Measurements from ENCODE around the gene CCL27.
A peak's percentile ranks its signal among the peaks of the same experiment; 100 is the strongest.

Gene CCL27

DNA sequence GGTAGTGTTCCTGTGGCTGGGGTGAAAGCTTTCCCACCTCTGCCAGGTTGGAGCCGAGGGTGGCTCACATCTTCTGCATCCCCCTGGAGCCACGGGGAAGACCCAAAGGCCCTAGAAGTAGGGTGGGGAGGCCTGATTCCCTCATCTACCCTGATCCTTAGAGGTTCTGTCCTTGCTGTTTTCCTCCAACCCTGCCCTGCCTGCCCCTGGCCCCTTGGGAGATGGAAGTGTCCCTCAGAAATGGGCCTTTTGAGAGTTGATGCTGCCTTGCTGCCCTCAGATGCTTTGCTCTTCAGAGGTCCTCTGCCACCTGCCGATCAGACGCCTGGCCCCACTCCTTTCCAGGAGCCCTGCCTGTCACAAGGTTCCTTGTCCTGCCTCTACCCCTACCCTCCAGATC is 22.4 kb upstream of the CCL27 start:
- DNase-seq (ENCODE audit: low read depth) = no peak

DNA sequence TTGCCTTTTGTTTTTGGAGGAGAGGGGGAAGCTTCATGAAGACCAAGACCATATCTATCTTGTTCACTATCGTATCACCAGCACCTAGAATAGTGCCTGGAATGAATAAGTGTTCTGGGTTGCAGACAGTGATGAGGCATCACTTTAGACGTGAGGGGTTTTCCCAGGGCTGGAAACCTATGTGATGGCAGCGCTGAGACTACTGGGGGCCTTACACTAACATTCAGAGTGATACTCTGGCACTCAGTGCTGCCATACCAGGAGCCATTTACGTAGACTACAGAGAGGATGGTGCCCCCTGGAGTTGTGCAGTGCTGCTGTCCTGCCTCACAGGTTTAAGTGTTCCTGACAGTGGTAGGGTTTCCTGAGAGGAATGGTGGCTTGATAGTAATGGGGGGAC is 21.7 kb upstream of the CCL27 start:
- no peak for DNase-seq (ENCODE audit: low read depth)

DNA sequence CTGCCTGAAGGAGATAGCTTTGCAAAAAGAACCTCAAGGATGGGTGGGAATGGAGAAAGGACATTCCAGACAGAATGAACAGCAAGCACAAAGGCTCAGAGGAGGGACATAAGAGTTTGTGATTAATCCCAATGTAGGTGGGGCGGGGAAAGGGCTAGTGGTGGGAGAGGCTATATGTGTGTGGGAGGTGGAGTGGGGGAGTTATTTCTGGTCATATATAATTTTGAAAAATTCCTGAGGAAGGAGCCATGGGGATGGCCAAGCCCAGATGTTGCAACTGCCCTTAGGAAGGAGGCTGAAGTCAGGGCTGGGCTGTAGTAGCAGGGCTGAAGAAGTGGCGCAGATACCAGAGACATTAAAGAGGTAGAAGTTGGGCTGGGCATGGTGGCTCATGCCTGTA is 13.4 kb upstream of the CCL27 start:
- no peak for DNase-seq (ENCODE audit: low read depth)

DNA sequence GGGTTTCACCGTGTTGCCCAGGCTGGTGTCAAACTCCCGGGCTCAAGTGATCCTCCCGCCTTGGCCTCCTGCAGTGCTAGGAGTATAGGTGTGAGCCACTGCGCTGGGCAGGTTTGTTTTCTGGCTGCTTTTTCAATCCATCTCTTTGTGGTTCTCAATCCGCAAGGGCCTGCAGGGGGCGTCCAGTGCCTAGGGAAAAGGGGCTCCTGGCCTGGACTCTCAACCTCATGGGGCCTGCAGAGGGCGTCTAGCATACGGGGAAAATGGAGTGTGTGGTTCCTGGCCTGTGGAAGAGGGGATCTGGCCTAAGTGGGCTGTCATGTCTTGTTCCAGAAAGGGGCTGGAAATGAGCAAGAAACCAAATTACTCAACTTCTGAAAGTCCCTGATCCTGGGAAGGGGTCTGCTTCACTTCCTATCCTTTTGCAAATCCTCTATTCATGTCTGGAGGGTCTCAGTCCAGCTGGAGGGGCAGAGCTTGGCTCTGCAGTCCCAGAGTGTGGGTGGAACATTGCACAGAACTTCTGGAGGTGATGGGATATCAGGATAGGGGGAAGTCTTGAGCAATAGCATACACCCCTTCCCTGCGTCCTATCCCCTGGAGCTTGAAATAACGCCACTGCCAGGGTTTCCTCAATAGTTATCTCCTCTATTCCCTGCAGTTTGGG is 12.7 kb upstream of the CCL27 start:
- DNase-seq (ENCODE audit: low read depth) = peak; percentile 38

DNA sequence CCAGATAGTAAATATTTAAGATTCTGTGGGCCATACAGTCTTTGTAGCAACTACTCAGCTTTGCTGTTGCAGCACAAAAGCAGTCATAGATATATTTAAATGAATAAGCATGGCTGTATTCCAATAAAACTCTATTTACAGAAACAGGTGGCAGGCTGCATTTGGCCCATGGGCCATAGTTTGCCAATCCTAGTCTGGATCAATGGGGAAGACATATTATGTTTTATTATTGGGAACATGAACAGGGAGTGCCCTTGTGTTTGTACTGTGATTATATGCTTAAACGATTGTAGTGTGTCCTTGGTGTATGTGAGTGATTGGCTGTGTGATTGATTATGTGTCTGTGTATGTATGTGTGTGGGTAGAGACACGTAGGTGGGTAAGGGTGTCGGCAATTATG is 12.0 kb upstream of the CCL27 start:
- no peak for DNase-seq (ENCODE audit: low read depth)

DNA sequence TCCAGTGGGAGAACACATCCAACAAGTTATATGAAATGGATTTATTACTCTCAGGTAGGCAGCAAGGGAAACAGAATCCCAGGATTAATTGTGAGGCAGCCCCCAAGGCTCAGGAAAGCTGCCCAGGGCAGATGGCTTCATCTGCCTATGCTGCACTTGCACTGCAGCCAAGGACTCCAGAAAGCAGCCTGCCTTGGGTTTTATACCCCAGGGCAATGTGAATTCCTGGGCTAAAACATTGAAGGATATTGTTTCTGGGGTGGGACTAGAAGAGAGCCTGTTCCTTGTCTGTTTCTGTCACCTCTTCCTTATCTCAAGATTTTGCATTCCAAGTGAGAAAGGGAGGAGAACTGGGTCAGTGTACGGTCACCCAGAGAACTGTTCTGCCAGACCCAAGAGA is 8.8 kb upstream of the CCL27 start:
- no peak for DNase-seq (ENCODE audit: low read depth)

DNA sequence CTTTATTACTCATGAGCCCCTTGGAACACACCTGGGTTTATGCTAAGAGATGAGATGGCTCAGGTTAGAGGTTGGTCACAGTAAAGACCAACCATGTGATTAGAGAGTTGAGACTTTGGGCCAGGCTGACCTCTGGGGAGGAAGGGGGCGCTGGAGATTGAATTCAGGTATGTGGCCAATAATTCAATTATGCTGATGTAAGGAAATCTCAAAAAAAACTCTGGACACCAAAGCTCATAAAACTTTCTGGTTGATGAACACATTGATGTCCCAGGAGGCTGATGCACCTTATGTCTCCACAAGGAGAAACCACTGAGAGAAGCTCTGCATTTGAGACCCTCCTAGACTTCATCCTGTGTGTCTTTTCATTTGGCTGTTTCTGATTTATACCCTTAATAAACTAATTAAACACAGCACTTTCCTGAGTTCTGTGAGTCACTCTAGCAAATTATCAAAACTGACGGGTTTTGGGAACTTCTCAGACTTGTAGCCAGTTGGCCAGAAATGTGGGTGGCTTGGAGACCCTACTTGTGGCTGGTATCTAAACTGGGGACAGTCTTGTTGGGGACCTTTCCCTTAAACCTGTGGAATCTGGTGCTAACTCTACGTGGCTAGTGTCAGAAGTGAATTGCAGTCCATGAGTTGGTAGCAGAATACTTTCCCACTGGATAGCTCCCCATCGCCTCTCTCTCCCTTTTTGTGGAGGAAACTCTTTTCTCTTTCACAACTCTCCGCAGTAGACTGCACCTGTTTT is 7.5 kb upstream of the CCL27 start:
- no peak for DNase-seq (ENCODE audit: low read depth)

DNA sequence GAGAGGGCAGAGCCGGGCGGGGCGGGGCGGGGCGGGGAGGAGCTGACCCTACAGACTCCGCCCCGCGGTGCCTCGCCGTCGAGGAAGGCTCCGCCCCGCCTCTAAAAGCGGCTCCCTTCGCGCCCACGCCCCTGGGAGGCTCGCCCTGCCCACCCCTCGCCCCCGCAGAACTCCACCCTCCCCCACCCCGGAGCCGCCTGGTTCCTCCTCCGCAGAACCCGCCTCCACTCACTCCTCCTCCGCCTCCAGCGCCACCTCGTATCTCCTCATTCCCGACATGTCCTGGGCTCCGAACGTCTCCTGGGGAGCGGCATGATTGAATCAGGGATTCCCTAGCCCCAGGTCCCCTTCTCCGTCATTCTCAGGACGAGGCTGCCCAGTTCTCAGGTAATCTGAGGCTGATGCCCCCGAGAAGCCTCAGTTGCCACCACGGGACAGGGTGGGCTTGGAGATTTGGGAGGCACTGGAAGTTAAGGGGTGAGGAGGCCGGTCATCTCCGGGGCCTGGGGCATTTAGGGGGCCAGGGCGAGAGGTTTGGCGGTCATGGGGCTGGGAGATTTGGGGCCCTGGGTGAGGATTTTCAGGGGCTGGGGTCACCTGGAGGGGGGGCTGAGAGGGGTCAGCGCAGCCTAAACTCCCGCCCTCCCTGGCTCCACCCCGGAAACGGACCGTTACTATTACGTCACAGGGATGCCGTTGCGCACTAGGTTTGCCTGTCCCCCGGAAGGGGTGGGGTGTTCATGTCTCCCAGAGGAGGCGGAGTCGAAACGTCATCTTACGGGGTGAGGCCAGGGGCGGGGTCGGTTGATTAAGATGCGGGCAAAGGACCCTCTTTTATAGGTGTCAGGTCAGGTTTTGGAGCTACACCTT is 3.2 kb upstream of the CCL27 start:
- DNase-seq (ENCODE audit: low read depth) = peak; percentile 86

DNA sequence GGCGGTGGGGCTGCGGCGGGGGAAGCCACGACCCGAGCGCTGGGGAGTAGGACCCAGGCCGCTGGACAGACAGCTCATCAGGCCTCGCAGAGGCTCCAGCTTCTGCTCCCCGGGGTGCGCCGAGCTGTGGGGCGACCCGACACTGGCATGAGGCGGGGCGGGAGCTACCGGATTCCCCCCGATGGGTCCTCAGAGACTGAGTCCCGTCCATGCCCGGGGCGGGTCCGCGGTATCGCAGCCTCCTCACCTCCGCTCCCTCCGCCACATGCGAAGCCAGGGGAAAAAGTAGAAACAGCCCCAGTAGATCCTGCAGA is 2.6 kb upstream of the CCL27 start:
- DNase-seq (ENCODE audit: low read depth) = no peak

DNA sequence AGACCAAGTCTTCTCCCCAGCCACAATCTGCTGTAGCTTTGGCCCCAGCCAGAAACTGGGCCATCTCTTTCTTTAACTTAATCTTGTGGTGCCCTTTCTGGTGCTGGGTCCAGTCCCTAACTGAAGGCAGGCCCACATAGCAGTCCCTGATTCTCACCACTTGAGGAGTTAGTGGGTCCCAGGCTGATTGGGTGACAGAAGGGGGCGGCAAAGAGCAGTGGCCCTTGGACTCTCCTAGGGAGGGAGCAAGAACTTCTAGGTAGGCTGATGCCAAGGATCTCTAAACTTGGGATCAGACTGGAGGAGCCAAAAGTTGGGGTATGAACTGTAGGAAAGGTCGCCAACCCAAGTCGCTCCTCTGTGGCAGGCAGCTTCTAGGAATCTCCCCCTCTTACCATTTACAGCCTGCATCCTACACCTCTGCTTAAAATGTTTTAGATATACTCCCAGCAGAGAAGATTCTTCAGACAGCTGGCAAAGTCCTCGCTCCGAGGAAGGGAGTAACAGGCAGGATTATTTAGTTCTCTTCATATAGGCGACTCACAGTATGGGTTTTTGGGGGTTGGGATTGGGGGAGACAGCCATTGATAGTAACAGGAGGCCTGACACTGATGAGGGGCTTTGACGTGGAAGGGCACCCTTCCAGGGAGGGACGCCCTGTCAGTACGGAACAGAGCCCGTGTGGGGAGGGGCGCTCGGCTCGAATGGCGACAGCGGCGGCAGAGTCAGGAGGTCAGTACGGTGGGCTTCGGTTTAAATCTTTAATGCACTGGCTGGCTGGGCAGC is 2.0 kb upstream of the CCL27 start:
- peak; percentile 56 for DNase-seq (ENCODE audit: low read depth)

DNA sequence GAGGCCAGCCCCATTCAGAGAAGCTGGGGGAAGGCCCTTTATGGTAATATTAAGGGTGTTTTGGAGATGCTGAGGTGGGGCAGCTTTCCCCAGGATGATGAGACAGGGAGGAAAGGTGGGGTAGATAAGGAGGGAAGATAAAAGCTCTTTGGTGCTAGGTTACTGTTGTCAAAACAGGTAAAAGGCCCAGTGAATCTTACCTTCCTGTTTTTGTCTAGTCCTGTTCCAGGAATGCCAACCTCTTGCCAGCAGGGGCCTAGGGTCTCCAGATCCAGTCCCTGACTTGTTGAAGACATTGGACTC is 797 bp upstream of the CCL27 start:
- DNase-seq (ENCODE audit: low read depth) = no peak

DNA sequence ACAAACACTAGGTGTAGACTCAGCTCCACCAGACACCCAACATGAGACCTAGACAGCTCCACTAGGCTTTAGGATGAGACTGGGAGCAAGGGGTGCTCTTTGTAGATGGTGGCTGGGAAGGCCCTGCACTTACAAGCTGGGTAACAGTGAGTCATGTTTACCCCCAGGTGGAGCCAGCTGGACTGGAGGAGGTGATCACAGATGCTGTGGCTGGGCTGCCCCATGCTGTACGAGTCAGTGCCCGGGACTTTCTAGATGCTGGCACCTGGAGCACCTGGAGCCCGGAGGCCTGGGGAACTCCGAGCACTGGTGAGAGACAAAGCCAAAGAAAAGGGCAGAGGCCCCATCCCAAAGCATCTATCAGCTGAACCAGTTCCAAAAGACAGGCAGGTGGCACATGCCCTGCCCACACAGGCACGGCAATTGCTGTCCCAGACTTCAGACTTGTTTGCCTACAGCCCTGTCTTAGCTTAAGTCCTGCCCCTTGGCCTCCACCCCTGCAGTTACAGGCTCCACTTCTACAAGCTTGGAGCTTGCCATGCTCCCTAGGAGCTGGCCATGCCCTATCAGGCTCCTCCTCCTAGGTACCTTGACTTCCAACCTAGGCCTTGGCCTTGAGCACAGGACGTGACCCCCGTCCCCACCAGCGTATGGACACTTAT is 2.7 kb downstream of the CCL27 start:
- DNase-seq (ENCODE audit: low read depth) = no peak

DNA sequence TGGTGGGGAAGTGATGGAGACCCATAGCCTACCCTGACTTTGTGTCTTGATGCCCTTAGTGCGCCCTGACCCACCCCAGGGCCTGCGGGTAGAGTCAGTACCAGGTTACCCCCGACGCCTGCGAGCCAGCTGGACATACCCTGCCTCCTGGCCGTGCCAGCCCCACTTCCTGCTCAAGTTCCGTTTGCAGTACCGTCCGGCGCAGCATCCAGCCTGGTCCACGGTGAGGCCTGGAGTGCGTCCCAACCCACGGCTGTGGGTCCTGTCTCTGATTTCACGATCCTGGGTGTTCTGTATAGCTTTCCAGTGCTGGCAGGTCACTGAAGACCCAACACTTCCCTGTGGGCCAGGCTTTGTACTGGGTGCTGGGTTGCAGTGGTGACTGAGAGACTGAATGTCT is 4.0 kb downstream of the CCL27 start:
- DNase-seq (ENCODE audit: low read depth) = no peak

DNA sequence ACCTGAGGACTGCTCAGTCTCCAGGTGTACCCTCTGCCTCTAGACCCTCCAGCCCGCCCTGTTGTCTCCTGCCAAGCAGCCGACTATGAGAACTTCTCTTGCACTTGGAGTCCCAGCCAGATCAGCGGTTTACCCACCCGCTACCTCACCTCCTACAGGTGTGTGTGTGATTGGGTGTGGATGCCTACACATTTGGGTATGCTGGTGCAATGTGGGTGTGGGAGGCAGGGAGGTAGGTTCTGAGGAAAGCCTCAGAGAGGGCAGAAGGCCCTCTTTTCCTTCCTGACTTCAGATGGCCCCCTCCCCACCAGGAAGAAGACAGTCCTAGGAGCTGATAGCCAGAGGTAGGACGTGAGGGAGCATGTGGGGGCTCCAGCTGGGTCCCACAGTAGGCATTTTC is 5.5 kb downstream of the CCL27 start:
- no peak for DNase-seq (ENCODE audit: low read depth)

DNA sequence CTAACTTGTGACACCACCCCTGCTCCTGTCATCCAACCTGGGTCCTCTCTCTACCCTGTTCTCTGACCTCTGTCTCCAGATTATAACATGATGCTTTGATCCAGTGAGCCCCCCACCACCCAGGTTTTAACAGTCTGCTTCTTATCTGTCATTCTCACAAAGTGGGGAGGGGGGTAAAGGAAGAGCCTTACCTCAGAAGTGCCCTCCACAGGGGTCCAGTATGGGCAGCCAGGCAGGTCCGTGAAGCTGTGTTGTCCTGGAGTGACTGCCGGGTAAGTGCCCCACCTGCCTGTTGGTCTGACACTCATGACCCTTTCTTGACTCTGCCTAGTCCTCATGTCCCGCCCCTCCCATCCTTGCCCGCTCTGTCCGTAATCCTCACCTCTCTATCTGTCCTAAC is 7.1 kb downstream of the CCL27 start:
- DNase-seq (ENCODE audit: low read depth) = no peak

DNA sequence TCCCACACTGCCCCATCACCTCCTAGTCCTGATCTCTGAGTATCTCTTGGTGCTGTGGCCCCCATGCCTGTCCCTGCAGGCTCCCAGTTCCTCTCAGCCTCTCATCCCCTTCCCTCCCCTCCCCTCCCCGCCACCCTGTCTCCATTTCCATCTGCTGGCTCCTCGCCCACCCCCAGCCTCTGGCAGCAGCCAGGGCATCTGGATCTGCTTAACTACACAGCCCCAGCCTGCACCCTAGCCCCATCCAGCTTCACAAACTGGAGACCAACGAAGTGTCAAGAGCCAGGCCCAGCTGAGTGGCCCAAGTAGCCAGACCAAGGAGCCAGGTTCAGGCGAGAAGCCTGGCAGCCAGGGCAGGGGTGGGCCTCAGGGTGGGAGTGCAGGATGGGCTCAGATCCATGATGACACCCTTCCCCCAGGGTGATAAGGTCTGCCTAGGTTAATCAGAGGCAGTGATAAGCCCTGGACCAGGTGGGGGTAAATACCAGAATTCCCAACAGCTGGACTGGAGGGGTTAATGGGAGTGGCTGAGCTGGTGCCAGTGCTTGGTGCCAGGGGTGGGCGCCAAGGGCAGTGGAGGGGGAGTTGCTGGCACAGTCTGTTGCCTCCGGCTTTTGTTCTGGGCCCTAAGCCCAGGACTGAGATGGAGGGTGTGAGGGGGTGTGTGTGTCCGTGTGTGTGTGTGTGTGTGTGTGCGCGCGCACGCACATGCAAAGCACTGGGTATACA is 8.0 kb downstream of the CCL27 start:
- DNase-seq (ENCODE audit: low read depth) = no peak

DNA sequence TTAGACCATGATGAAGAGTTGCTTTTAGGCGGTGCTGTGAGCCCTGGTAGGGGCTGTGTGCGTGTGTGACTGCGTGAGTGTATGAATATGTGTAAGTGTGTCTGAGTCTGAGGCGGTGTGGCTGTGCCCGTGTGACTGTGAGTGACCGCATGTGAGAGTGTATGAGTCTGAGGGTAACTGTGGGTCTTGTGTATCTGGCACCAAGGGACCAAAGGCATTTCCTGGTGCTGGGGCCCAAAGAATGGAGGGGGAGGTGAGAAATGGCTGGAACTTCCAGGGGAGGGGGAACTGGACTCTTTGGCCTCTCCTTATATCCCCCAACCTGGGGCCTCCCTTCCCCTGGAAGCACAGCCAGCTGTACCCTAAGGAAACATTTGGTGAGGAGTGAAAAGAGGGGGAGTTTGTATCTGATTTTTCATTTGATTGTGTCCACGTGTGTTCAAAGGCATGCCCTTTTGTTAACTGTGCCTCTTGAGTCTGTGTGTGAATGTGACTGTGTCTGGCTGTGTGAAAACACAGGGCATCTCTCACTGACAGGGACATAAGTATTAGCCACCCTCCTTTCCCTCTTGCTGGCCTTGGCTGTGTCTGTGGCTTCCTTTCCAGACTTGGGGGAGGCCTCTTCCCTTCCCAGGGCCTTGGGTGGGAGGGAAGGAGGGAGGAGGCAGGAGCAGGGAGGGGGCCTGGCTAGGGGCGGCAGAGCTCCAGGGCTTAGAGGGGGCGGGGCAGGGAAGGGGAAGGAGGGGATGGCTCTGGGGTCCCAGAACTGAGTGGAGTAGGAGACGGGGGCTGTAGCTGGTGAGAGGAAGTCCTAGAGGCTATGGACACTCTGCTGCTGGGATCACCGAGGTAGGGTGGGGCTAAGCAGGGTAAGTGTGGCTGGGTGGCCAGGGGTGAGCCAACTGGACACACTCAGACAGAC is 9.0 kb downstream of the CCL27 start:
- no peak for DNase-seq (ENCODE audit: low read depth)

DNA sequence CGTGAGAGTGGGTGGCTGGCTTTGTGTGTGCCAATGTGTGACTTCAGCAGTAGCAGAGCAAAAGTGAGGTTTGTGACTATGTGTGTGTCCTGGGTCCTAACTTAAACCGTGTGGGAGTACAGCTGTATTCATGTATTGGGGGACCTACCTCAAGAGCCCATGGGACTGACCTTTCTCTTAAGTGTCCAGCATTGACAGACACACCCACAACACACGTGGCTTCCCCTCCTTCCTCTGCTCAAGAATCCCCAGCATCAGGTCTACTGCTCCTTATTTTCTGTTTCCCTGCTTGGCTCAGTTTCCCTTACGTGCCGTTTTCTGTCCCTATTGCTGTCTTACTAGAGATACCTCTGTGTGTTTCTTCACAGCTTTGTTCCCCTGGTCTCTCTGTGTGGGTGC is 9.9 kb downstream of the CCL27 start:
- no peak for DNase-seq (ENCODE audit: low read depth)

DNA sequence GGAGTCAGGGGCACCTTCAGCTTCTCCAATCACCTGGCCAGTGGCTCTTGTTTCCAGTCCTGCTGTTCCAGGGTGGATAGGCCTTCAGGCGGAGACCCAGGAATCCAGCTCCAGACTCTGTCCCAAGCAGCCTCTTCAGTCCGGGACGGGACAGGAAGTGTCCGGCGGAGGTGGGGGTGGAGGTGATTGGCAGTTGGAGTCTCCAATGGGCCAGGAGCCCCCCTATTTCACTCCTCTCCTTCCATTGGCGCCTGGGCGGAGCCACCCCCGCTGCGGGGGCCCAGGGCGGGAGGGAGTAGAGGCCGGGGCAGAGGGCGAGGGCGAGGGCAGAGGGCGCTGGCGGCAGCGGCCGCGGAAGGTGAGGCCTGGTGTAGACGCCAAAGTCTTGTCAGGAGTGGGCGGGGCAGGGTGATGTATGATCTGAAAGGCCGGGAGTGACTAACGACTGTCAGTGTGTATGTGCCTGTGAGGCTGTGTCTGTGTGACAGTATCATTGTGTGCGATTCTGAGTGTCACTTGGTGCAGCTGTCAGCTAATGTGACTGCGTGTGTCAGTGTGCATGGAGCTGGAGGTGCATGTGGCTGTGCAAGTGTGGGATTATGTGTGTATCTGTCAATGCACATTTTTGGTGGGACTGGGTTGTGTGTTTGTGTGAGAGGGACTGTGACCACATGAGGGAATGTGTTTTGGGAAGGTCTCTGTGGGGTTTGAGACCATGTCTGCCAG is 10.4 kb downstream of the CCL27 start, which contains the start of gene IL11RA:
IL11RA (plus strand) TSS at position 310 of the 726 bp plus-strand sequence. CDS start 3,033 bp downstream, outside the sequence.
- DNase-seq (ENCODE audit: low read depth) = no peak

Measured in stimulated activated CD8-positive, alpha-beta memory T cell treated with anti-CD3 and anti-CD28 coated beads, Interleukin-12 subunit alpha, Interleukin-12 subunit beta, amount 100 ng/mL, for 1 hour (primary cell).